Activated naive CD4-positive, alpha-beta T cell treated with anti-CD3 and anti-CD28 coated beads, Interleukin-2, amount 10 ng/mL, durations not matched to agents 5 hours and 36 hours (primary cell): ENCODE results near the gene ZSCAN1. TPM values are rescaled to one million over a fixed set of nuclear protein-coding genes. Genes with fewer than 3 reads are reported as not detected.

ENCODE experiments used
- total RNA-seq, 2 experiments: library from RNA; stranded (reverse); gene quantifications; one replicate each; pipeline ENCODE4 v1.2.3, GENCODE V29; 2021

Gene ZSCAN1, protein sequence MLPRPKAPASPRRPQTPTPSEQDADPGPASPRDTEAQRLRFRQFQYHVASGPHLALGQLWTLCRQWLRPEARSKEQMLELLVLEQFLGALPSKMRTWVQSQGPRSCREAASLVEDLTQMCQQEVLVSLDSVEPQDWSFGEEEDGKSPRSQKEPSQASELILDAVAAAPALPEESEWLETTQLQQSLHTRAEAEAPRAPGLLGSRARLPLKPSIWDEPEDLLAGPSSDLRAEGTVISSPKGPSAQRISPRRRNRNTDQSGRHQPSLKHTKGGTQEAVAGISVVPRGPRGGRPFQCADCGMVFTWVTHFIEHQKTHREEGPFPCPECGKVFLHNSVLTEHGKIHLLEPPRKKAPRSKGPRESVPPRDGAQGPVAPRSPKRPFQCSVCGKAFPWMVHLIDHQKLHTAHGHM
- not detected for total RNA-seq

DNA sequence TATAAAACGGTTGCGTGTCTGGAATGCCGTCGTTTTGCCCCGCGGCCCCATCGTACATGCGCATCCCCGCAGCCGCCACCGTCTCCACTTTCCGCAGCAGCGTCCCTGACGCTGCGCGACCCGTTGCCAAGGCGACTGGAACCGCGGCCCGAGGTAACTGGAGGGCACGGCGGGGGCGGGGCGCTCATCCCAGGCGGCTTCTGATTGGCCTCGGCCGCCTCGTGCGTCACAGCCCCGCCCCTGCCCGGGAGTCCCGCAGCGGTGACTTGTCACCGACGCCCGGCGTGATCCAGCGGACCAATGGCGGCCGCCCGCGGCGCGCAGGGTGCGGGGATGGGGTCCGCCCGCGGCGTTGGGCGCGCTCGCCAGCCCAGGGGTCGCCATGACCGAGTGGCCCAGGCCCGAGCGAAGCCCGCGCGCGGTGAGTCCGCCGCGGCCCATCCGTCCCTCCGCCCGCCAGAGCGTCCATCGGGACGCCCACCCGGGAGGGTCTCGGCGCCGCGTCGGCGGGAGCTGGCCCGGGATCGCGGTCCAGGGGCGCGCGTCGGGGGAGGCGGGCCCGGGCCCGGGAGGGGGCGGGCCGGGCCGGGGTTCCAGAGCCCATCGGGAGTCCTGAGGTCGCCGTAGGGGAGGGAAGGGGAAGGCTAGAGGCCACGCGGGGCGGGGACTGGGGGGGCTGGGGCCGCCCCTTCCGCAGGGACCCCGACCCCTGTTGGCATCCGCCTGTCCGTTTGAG, at the start of gene ZSCAN1:
ZSCAN1 (plus strand) TSS at position 285 of the 736 bp plus-strand sequence. CDS start 3,812 bp downstream, outside the sequence.

DNA sequence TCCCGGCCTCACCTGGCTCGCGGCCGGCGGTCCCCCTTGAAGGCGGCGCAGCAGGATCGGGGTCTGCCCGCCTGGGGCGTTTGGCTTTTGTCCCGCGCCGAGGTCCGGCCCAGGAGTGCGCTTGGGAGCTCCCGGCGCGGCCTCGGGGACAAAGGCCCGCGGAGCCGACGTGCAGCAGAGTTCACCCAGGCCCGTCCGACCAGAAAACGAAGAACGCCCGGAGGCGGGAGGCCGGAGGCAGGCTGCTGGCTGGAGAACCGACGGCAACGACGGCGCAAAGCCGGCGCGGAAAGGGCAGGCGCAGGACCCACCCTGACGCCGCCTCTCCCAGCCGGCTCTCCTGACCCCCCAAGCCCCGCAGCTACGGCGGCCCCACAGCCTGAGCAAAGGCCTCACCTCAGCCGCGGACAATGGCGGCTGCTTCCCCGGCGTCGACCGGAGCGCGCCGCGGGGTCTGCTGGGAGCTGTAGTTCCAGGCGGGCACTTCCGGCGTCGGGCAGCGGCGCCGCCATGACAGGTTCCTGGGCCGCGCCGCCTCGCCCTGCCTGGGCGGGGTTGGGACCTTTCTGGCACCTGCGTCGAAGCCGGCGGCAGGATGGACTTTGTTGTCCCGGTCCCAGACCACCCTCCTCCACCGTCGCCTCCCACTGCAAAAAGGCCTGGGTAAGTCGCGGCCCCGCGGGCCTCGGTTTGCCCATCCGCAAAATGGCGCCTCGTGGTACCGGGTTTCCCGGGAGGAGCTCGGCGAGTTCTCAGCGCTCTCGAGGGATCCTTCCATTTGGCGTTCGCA, 31.2 kb upstream of the ZSCAN1 start, which contains the start of gene ZNF606:
ZNF606 (minus strand) TSS at position 437 of the 790 bp plus-strand sequence. CDS start 1,501 bp downstream, outside the sequence.

DNA sequence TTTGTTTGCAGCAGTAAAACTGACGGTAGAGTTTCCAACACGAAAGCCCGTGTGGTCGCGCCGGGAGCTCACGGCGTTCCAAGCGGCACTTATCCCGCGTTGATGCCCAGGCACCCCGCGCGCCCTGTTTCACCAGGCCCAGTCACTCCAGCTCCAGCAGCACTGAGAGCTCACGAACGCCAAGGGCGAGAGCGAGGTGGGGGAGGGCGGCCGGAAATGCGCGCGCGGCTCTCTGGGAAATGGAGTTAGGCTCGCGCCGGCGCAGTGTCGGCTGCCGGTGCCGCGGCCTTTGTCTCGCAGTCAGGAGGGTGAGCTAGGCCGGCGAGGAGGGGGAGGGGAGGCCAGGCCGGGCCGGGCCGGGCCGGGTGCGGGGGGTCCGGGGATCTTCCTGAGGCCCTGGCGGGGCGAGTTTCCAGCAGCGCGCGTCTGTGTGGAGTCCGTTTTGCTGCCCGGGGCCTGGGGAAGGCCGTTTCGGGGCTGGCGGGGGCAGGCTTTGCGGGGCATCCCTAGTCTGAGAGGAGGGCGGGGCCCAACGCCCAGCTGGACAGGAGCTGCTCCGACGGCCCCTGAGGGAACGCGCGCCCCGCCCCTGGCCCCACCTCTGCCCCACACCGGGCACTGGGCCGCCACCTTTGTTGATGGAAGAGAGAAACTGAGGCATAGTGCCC, 25.3 kb downstream of the ZSCAN1 start, which contains the start of gene ZNF135:
ZNF135 (plus strand) TSS at position 280 of the 668 bp plus-strand sequence. CDS start 721 bp downstream, outside the sequence.

DNA sequence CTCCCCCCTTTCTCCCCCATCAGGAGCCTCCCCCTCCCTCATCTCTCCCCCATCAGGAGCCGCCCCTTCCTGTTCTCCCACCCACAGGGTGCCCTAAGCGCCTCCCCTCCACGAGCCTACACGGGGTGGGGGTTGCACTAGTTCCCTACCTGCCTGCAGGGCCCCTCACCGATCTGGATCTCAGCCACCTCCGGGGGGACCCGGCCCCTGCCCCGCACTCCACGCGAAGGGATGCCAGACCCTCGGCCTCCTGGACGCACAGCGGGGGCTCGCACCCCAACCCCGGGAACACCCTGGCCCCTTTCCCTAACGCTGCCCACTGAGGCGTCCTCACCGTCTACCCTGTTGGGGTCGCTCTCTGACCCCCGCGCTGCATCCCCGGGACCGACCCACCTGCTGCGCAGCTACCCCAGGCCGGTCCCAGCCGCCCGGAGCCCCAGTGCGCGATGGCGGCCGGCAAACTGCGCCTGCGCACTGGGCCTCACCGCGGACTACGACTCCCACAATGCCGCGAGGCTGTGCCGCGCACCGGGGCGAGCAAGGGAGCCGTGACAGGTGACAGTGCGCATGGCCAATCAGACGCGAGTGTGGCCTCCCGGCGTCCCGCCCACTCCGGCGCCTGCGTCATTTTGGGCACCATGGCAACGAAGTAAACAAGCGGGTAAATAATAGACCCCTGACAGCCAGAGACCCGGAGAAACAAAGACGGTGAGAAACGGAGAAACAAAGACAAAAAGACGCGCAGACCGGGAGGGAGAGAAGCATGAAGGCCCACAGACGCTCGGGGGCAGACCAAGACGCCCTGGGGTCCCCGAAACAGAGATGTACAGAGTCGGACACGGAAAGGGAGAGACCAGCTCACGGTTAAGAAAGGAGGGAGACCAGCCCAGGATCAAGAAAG, 64.2 kb downstream of the ZSCAN1 start, which contains the start of gene ZSCAN18:
ZSCAN18 (minus strand) TSS at position 451 of the 901 bp plus-strand sequence. CDS start 7,964 bp downstream, outside the sequence.

Other genes starting within 250 kb of the ZSCAN1 start
- gene ZNF552, start 219.1 kb upstream of the ZSCAN1 start, total RNA-seq = 10 to 100 TPM in 1 of 2 experiments, 1 to 10 TPM in 1; 9.5 to 11.1 TPM
- 10 to 100 TPM; 17.4 to 19.7 TPM for gene ZNF587B, start 203.7 kb upstream of the ZSCAN1 start, total RNA-seq
- gene ZNF587, start 184.2 kb upstream of the ZSCAN1 start, total RNA-seq = 10 to 100 TPM; 38.0 to 39.0 TPM
- 10 to 100 TPM; 20.5 to 22.3 TPM for gene ZNF814, start 145.0 kb upstream of the ZSCAN1 start, total RNA-seq
- gene ZNF417, start 117.4 kb upstream of the ZSCAN1 start, total RNA-seq = 10 to 100 TPM; 24.2 to 24.9 TPM
- 1 to 10 TPM; 7.5 to 7.9 TPM for gene ZNF418, start 98.6 kb upstream of the ZSCAN1 start, total RNA-seq
- gene ZNF256, start 86.3 kb upstream of the ZSCAN1 start, total RNA-seq = 1 to 10 TPM; 8.8 to 9.3 TPM
- under 1 TPM; 0.38 to 0.43 TPM for gene C19orf18, start 59.5 kb upstream of the ZSCAN1 start, total RNA-seq
- 10 to 100 TPM; 15.1 to 16.4 TPM for gene ZNF606, start 31.2 kb upstream of the ZSCAN1 start, total RNA-seq
- under 1 TPM; 0.39 to 0.50 TPM for gene ZNF135, start 25.3 kb downstream of the ZSCAN1 start, total RNA-seq
- gene ZSCAN18, start 64.2 kb downstream of the ZSCAN1 start, total RNA-seq = 10 to 100 TPM; 16.3 to 16.6 TPM
- gene ZNF329, start 116.8 kb downstream of the ZSCAN1 start, total RNA-seq = 1 to 10 TPM; 5.7 to 5.8 TPM
- gene ZNF274, start 149.0 kb downstream of the ZSCAN1 start, total RNA-seq = 10 to 100 TPM; 30.8 to 32.7 TPM
- 10 to 100 TPM; 48.7 to 53.1 TPM for gene ZNF544, start 194.9 kb downstream of the ZSCAN1 start, total RNA-seq
- 1 to 10 TPM; 5.7 to 6.2 TPM for gene ZNF8, start 244.9 kb downstream of the ZSCAN1 start, total RNA-seq